ENCODE data around the gene FIGN. TPM values are rescaled to one million over a fixed set of nuclear protein-coding genes. Genes with fewer than 3 reads are reported as not detected.

The FIGN gene
- total RNA-seq, 1 donor from 2014 or later: 41.1 TPM

GRCh38 chr2:163673522-163673921, 62.3 kb downstream of the FIGN start:
- Histone ChIP-seq H3K36me3 (no peaks in the 10 kb centered on the region), H3F3A (ENCODE audit: low read depth) (no peaks in the 10 kb centered on the region), H3K4me2 (no peak overlapping the region), H4K20me1 (ENCODE audit: low read depth) (no peaks in the 10 kb centered on the region), H2AFZ (replicated peaks) (no peak overlapping the region), H3K9me3 (ENCODE audit: low read depth) (no peaks in the 10 kb centered on the region), H3K9ac (no peak overlapping the region), H3K27ac (no peak overlapping the region), H3K27me3 (no peaks in the 10 kb centered on the region), H3K4me1 (peaks cover 18% of the 10 kb centered on the region), H3K4me3 (no peak overlapping the region), H3K79me2 (ENCODE audit: low read depth) (peaks cover 79% of the 10 kb centered on the region)
- Mint-ChIP-seq H3K27me3 (ENCODE audit: insufficient read depth, low read depth) (no peaks in the 10 kb centered on the region), H3K27ac (no peak overlapping the region), H3K9me3 (no peaks in the 10 kb centered on the region), H3K4me3 (no peak overlapping the region), H3K4me1 (peaks cover 6% of the 10 kb centered on the region), H3K36me3 (peaks cover 5% of the 10 kb centered on the region)
- TF ChIP-seq, protein P1, sequence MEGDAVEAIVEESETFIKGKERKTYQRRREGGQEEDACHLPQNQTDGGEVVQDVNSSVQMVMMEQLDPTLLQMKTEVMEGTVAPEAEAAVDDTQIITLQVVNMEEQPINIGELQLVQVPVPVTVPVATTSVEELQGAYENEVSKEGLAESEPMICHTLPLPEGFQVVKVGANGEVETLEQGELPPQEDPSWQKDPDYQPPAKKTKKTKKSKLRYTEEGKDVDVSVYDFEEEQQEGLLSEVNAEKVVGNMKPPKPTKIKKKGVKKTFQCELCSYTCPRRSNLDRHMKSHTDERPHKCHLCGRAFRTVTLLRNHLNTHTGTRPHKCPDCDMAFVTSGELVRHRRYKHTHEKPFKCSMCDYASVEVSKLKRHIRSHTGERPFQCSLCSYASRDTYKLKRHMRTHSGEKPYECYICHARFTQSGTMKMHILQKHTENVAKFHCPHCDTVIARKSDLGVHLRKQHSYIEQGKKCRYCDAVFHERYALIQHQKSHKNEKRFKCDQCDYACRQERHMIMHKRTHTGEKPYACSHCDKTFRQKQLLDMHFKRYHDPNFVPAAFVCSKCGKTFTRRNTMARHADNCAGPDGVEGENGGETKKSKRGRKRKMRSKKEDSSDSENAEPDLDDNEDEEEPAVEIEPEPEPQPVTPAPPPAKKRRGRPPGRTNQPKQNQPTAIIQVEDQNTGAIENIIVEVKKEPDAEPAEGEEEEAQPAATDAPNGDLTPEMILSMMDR (IDR thresholded peaks at IDR 0.05): no peak
- TF ChIP-seq EZH2phosphoT487 (IDR thresholded peaks at IDR 0.05): no peak
- TF ChIP-seq EZH2 (IDR thresholded peaks at IDR 0.05): no peak
- no peak for DNase-seq (ENCODE audit: low spot score)

- Histone ChIP-seq H3K36me3 (no peaks in the 10 kb centered on the region), H3K4me2 (no peak overlapping the region), H3K27me3 (no peaks in the 10 kb centered on the region), H2AFZ (replicated peaks) (no peak overlapping the region), H3K4me1 (peaks cover 28% of the 10 kb centered on the region), H3K9ac (no peak overlapping the region), H3K4me3 (no peak overlapping the region), H3K9me3 (ENCODE audit: low read depth) (no peaks in the 10 kb centered on the region), H4K20me1 (ENCODE audit: low read depth) (no peaks in the 10 kb centered on the region), H3K79me2 (ENCODE audit: low read depth) (peaks cover 72% of the 10 kb centered on the region), H3F3A (ENCODE audit: low read depth) (no peaks in the 10 kb centered on the region), H3K27ac (no peak overlapping the region)
- no peaks in the 10 kb centered on the region for H3K27me3 Mint-ChIP-seq (ENCODE audit: insufficient read depth, low read depth)
- peaks cover 4% of the 10 kb centered on the region for H3K9me3 Mint-ChIP-seq
- H3K4me1 Mint-ChIP-seq: peaks cover 9% of the 10 kb centered on the region
- H3K27ac Mint-ChIP-seq: no peak overlapping the region
- DNase-seq (ENCODE audit: low spot score): no peak
- no peak overlapping the region for H3K4me3 Mint-ChIP-seq
- TF ChIP-seq, protein P1 (IDR thresholded peaks at IDR 0.05): no peak
- no peak for TF ChIP-seq EZH2phosphoT487 (IDR thresholded peaks at IDR 0.05)
- no peak for TF ChIP-seq EZH2 (IDR thresholded peaks at IDR 0.05)
- H3K36me3 Mint-ChIP-seq: peaks cover 14% of the 10 kb centered on the region
Observed at GRCh38 chr2:163670929-163671328, 64.9 kb downstream of the FIGN start.

- Mint-ChIP-seq H3K4me1 (peaks cover 12% of the 10 kb centered on the region), H3K27me3 (ENCODE audit: insufficient read depth, low read depth) (no peaks in the 10 kb centered on the region), H3K27ac (no peak overlapping the region), H3K4me3 (no peak overlapping the region), H3K36me3 (peaks cover 14% of the 10 kb centered on the region), H3K9me3 (peaks cover 4% of the 10 kb centered on the region)
- DNase-seq (ENCODE audit: low spot score): no peak
- H2AFZ ChIP-seq (replicated peaks): no peak overlapping the region
- H3K9me3 ChIP-seq (ENCODE audit: low read depth): no peaks in the 10 kb centered on the region
- no peaks in the 10 kb centered on the region for H4K20me1 ChIP-seq (ENCODE audit: low read depth)
- H3K79me2 ChIP-seq (ENCODE audit: low read depth): peaks cover 68% of the 10 kb centered on the region
- no peaks in the 10 kb centered on the region for H3K27me3 ChIP-seq
- H3K4me1 ChIP-seq: peaks cover 35% of the 10 kb centered on the region
- H3K27ac ChIP-seq: no peak overlapping the region
- TF ChIP-seq EZH2 (IDR thresholded peaks at IDR 0.05) (no peak), EZH2phosphoT487 (IDR thresholded peaks at IDR 0.05) (no peak)
- TF ChIP-seq, protein P1 (IDR thresholded peaks at IDR 0.05): no peak
- H3K4me2 ChIP-seq: no peak overlapping the region
- H3K4me3 ChIP-seq: no peak overlapping the region
- peaks cover 12% of the 10 kb centered on the region for H3F3A ChIP-seq (ENCODE audit: low read depth)
- no peaks in the 10 kb centered on the region for H3K36me3 ChIP-seq
- H3K9ac ChIP-seq: no peak overlapping the region
Observed at GRCh38 chr2:163669506-163669905, 66.3 kb downstream of the FIGN start.

Data from neural progenitor cell (in vitro differentiated cells).